GM21723 (cell line): ENCODE measurements around the gene ALLC.
"Not testable (repeated sequence)": the region's sequence is repeated elsewhere in the genome, so short reads cannot be mapped to it uniquely, and the experiment has no call there.

ENCODE experiments used
- ATAC-seq: cut with Tn5 transposase; IDR thresholded peaks from one replicate; pipeline ENCODE4 v1.9.1; 2021; ENCODE audit warnings: mild to moderate bottlenecking, moderate library complexity; ENCODE audit not compliant: unreplicated experiment

ALLC gene

DNA sequence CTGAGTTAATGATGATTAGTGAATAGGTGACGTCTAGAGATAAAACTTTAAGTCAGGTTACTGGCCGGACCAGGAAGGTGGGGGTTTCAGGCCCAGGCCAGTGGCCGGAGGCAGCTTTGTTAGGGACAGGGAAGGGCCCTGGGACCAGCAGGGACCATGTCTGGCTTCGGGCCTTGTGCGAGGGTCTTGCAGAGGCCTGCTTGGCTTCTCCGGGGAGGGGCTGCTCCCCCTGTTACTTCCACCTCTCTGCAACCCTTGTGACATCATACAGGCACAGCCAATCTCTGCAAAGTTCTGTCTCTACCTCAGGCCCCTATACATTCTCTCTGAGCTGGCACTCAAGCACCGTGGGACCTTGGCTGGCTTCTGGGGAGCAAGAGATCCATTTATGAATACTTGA lies at the start of gene ALLC:
ALLC (plus strand) TSS at position 320 of the 400 bp plus-strand sequence. CDS start 12,958 bp downstream, outside the sequence.
- ATAC-seq, result no peak

DNA sequence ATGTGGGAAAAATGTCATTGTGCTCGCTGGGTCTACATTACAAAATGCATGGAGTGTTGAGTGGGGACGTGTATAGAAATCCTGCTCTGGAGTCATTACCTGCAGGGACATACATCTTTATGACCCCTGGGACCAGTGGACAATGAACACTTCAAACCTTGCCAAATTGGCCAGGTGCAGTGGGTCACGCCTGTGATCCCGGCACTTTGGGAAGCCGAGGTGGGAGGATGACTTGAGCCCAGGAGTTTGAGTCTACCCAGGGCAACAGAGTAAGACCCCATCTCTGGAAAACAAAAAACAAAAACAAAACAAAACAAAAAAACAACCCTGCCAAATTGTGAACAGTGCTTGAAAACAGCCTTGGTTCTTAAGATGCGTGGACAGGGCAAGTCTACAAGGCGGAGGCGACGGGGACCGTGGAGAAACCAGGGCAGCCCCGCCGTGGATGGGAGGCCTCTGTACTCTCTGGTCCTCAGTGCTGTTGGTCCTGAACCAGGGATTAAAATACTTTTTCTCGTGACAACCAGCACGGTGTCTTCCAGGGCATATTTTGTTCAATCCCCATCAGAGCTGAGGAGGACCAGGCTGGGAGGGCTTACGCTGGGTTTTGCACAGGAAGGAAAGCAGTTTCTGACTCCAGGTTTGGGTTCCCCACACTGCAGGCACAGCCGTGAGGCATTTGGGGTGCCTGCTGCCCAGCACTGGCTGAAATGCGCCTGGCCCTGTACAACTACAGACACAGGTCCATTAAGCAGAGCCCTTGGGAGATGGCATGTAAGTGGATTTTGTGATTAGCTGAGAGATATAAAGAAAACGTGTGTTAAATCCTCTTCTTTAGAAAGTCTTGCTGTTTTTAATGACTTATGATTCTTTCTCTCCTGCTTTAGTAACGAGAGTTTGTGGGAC lies 49.4 kb upstream of the ALLC start:
- no peak for ATAC-seq

GRCh38 chr2:3609279-3609673 lies 48.7 kb upstream of the ALLC start:
- not testable (repeated sequence) for ATAC-seq

- ATAC-seq, result no peak
These were observed 47.6 kb upstream of the ALLC start for GRCh38 chr2:3610415-3610814.

- ATAC-seq, result no peak
These were observed 47.0 kb upstream of the ALLC start for GRCh38 chr2:3610881-3611505.

GRCh38 chr2:3611589-3611988 lies 46.4 kb upstream of the ALLC start:
- ATAC-seq, result no peak

- no peak for ATAC-seq
These were observed 45.1 kb upstream of the ALLC start for GRCh38 chr2:3612639-3613523.

DNA sequence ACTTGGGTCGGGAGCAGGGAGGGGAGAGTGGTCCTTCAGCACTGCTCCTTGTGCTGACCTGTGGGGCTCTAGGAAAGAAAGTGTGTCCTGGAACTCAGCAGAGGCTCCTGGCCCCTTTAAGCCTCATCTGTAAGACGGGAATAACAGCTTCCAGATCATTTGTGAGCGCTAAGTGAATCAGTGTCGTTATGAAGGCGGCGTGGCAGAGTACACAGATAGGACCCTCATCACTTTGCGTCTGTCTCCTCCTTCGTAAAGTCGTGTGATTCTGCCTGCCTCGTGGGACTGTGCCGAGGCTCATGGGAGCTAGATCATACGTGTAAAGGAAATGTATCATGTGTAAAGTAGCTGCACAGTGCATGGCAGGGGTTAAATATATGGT lies 44.5 kb upstream of the ALLC start:
- no peak for ATAC-seq

GRCh38 chr2:3614743-3615142 lies 43.3 kb upstream of the ALLC start:
- not testable (repeated sequence) for ATAC-seq

GRCh38 chr2:3615541-3616200 lies 42.3 kb upstream of the ALLC start:
- ATAC-seq, result not testable (repeated sequence)

DNA sequence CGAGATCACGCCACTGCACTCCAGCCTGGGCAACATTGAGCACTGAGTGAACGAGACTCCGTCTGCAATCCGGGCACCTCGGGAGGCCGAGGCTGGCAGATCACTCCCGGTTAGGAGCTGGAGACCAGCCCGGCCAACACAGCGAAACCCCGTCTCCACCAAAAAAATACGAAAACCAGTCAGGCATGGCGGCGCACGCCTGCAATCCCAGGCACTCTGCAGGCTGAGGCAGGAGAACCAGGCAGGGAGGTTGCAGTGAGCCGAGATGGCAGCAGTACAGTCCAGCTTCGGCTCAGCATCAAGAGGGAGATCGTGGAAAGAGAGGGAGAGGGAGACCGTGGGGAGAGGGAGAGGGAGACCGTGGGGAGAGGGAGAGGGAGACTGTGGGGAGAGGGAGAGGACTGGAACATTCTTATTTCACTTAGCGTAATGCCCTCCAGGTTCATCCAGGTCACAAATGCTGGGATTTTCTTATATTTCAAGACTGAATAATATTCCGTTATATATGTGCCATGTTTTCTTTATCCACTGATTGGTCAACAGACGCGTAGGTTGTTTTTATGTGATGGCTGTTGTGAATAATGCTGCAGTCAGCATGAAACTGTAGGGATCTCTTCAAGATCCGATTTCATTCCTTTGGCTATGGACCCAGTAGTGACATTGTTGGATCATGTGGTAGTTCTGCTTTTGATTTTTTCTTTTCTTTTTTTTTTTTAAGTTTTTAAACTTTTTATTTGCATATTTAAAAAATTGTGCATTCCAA lies 41.4 kb upstream of the ALLC start:
- ATAC-seq, result not testable (repeated sequence)

GRCh38 chr2:3617198-3617890 lies 40.7 kb upstream of the ALLC start:
- ATAC-seq, result no peak

DNA sequence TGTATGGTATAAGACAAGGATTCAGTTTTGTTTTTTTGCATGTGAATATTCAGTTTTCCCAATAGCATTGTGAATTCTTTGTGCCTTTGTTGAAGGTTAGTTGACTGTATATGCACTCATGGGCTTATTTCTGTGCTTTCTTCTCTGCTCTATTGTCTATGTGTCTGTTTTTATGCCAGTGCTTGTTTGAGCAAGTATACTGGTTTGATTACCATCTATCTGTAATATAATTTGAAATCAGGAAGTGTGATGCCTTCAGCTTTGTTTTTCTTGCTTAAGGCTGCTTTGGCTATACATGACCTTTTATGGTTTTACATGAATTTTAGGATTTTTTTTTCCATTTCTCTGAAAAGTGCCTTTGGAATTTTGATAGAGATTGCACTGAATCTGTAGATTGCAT lies 39.6 kb upstream of the ALLC start:
- ATAC-seq, result no peak

DNA sequence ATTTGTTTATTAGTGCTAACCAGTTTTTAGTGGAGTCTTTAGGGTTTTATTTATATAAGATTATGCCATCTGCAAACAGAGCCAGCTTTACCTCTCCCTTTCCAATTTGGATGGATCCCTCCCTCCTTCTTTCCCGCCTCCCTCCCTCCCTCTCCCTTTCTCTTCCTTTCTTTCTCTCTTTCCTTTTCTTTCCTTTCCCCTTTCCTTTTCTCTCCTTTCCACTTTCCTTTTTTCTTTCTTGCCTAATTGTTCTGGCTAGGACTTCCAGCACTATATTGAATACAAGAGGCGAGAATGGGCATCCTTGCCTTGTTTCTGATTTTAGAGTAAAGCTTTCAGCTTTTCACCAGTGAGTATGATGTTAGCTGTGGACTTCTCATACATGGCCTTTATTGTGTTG lies 39.0 kb upstream of the ALLC start:
- ATAC-seq, result no peak

GRCh38 chr2:3619661-3620060 lies 38.3 kb upstream of the ALLC start:
- not testable (repeated sequence) for ATAC-seq

DNA sequence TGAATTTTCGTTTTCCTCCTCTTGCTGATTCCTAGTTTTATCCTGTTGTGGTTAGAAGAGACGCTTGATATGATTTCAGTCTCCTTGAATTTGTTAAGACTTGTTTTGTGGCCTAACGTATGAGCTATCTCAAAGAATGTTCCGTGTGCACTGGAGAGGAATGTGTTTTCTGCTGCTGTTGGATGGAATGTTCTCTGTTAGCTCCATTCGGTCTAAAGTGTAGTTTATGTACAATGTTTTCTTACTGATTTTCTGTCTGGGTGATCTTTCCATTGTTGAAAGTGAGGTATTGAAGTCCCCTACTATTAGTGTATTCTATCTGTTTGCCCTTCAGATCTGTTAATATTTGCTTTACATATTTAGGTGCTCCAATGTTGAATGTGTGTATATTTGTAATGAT lies 37.2 kb upstream of the ALLC start:
- ATAC-seq, result no peak

DNA sequence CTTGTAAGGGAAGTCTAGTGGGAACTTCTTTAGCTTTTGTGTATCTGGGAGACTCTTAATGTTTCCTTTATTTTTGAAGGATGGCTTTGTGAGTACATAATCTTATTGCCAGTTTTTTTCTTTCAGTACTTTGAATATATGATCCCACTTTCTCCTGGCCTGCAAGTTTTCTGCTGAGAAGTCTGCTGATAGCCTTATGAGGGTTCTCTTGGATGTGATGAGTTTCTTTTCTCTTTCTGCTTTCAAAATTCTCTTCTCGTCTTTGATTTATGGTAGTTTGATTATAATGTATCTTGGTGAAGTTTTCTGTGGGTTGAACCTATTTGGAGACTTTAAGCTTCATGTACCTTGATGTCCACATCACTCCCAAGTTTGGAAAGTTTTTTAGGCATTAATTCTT lies 35.0 kb upstream of the ALLC start:
- no peak for ATAC-seq

DNA sequence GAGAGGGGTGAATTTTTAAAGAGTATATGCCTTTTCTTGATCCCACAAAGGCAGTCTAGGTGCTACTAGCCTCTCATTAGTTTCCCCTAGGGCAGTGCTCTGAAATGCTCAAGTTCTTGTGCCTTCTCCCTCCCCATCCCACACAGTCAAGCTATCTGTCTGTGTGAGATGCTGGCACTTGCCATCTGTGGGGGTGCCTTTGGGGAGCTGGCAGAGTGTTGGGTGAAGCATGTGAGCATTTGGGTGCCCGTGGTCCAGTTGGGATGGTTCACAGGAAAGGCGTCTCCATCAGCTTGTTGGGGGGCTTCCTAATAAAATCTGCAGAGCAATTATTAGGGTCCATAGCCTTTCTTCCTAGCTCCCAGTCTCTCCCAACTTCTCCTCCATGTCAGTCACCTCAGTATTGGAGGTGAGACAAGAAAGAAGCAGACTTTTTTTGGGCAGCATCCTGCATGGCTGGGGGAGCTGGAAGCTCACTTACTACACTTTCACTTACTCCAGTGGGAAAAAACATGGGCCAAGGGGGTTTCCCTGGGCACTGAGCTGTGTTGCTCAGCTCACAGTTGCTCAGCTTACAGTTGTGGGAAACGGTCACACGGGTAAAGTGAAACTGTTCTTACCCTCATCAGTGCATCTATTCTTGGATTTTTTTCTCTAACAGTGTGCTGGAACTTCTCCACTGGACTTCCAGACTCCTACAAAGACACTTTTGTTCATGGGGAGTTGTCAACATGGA lies 33.8 kb upstream of the ALLC start:
- ATAC-seq, result peak; percentile 86

GRCh38 chr2:3625186-3625585 lies 32.8 kb upstream of the ALLC start:
- ATAC-seq, result no peak
